Measurements from ENCODE around the gene RABEP1. TPM values are rescaled to one million over a fixed set of nuclear protein-coding genes. Genes with fewer than 3 reads are reported as not detected.
A peak's percentile ranks its signal among the peaks of the same experiment; 100 is the strongest.

Gene RABEP1
- total and polyA plus RNA-seq, 3 experiments from 2014 or later: 44.4 to 64.0 (median 60.9) TPM

DNA sequence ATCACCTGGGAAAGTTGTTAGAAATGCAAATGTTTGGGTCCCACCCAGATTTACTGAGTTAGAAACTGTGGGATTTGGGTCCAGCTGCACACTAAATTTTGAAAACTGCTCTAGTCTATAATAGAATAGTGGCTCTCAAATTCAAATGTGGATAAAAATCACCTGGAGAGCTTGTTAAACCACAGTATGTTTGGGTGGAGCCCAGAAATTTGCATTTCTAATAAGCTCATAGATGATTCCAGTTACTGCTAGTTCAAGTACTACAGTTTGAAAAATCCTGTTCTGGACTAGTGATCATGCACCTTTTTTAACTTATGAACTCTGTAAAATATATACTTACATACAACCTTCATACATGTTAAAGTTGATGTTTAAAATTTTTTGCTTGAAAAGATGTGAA, 27.8 kb downstream of the RABEP1 start:
- no peak for DNase-seq
- H3K9me3 ChIP-seq (ENCODE audit: low read length): no peaks in the 10 kb centered on the region
- Mint-ChIP-seq H3K4me3 (no peak overlapping the region), H3K27me3 (peaks cover 0 to 1% of the 10 kb centered on the region in 2 donors), H3K36me3 (peaks cover 0 to 44% (median 7%) of the 10 kb centered on the region in 3 donors), H3K4me1 (peaks cover 27 to 52% (median 46%) of the 10 kb centered on the region in 3 donors), H3K27ac (no peak overlapping the region), H3K9me3 (no peaks in the 10 kb centered on the region)
- CTCF ChIA-PET: interaction anchor here (1.1 kb wide), 1 partner anchor 17 kb away, joined by 3 read pairs; no protein-coding TSS in a partner anchor
- H3K27ac ChIP-seq (ENCODE audit: low read depth, low read length): no peak overlapping the region
- H3K4me1 ChIP-seq (ENCODE audit: insufficient read depth, low read length): no peaks in the 10 kb centered on the region
- H3K27me3 ChIP-seq (ENCODE audit: insufficient read depth, low read length, poor library complexity, severe bottlenecking): no peaks in the 10 kb centered on the region
- POLR2A ChIA-PET: no interaction called here
- H3K36me3 ChIP-seq (ENCODE audit: insufficient read depth, low read length): peaks cover 6% of the 10 kb centered on the region
- H3K4me3 ChIP-seq (ENCODE audit: low read length): no peak overlapping the region

DNA sequence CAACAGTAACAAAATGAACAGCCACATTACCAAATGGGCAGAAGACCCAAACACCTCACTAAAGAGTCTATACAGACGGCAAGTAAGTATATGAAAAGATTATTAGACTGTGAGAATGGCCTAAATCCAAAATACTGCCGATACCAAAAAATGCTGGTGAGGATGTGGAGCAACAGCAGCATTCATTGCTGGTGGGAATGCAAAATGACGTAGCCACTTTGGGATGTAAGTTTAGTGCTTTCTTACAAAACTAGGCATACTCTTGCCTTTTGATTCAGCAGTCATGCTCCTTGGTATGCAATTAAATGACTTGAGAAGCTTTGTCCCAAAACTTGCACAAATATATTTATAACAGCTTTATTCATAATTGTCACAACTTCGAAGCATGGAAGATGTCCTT, 43.8 kb downstream of the RABEP1 start:
- H3K27ac ChIP-seq (ENCODE audit: low read depth, low read length): no peak overlapping the region
- POLR2A ChIA-PET: no interaction called here
- Mint-ChIP-seq H3K4me3 (no peak overlapping the region), H3K27ac (peak overlapping the region in 4 of 8 donors; percentile 2 to 74 (median 14)), H3K9me3 (peaks cover 0 to 7% (median 1%) of the 10 kb centered on the region in 5 donors), H3K27me3 (no peaks in the 10 kb centered on the region), H3K36me3 (peaks cover 6 to 15% (median 6%) of the 10 kb centered on the region in 3 donors), H3K4me1 (peaks cover 35 to 59% (median 51%) of the 10 kb centered on the region in 3 donors)
- peaks cover 20% of the 10 kb centered on the region for H3K4me1 ChIP-seq (ENCODE audit: insufficient read depth, low read length)
- no peak for DNase-seq
- H3K36me3 ChIP-seq (ENCODE audit: insufficient read depth, low read length): no peaks in the 10 kb centered on the region
- H3K27me3 ChIP-seq (ENCODE audit: insufficient read depth, low read length, poor library complexity, severe bottlenecking): no peaks in the 10 kb centered on the region
- no peak overlapping the region for H3K4me3 ChIP-seq (ENCODE audit: low read length)
- CTCF ChIA-PET: no interaction called here
- no peaks in the 10 kb centered on the region for H3K9me3 ChIP-seq (ENCODE audit: low read length)

DNA sequence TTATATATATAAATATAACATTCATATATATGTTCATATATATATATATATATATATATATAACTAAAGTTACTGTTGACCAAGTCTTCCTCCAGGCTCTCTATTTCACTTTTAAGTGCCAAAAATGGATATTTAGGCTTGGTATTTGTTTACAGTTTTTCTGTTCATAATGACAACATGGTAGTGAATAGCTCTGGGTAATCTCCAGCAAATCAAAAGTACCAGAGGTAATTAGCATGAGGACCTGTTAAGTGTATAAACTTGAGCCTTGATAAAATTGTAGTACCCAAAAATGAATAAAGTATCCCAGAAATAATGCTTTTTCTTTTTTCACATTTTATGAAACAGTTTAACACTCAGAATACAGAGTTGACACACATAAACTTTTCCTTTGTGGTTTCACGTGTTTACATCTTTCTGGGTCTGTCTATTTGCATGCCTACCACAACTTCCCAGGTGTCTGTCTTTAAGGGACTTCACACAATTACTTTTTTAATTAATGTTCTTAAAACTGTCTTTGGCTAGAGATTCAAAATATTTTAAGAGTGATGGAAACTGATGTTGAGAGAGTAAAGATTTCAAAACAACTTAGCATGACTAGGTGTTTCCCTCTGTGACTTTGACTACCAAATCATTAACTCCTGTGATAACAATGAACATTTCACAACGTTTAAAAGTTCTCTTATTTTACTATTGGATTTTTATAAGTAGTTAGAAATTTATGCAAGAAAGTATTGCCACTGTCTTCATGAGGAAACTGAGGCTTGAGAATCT, 47.9 kb downstream of the RABEP1 start:
- Histone ChIP-seq H3K27ac (ENCODE audit: low read depth, low read length) (no peak overlapping the region), H3K4me3 (ENCODE audit: low read length) (no peak overlapping the region), H3K4me1 (ENCODE audit: insufficient read depth, low read length) (peaks cover 20% of the 10 kb centered on the region), H3K9me3 (ENCODE audit: low read length) (no peaks in the 10 kb centered on the region), H3K36me3 (ENCODE audit: insufficient read depth, low read length) (peaks cover 7% of the 10 kb centered on the region), H3K27me3 (ENCODE audit: insufficient read depth, low read length, poor library complexity, severe bottlenecking) (no peaks in the 10 kb centered on the region)
- ChIA-PET POLR2A (no interaction called here), CTCF (no interaction called here)
- H3K4me3 Mint-ChIP-seq: peak overlapping the region in 6 of 7 donors; percentile 0 to 59 (median 27)
- peaks cover 0 to 1% (median 0%) of the 10 kb centered on the region in 5 donors for H3K9me3 Mint-ChIP-seq
- H3K4me1 Mint-ChIP-seq: peaks cover 44 to 61% (median 57%) of the 10 kb centered on the region in 3 donors
- DNase-seq: peak in 2 of 5 donors; percentile 3 to 9
- peak overlapping the region in 7 of 8 donors; percentile 15 to 89 (median 51) for H3K27ac Mint-ChIP-seq
- peaks cover 0 to 31% (median 3%) of the 10 kb centered on the region in 3 donors for H3K36me3 Mint-ChIP-seq
- no peaks in the 10 kb centered on the region for H3K27me3 Mint-ChIP-seq

DNA sequence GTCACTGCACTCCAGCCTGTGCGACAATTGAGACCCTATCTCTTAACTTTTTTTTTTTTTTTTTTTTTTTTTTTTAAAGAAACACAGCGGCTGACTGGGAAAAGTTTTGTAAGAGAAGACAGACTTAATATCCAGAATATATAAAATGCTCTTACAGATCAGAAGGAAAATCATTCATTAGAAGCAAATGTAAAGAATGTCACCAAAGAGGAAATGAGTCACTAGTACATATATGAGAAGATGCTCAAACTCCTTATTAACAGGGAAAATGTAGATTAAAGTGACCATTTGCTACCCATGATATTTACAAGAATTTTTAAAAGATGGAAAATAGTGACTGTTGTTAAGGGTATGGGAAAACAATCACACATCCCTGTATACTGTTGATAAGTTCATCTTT, 48.9 kb downstream of the RABEP1 start:
- Mint-ChIP-seq H3K36me3 (peaks cover 0 to 38% (median 3%) of the 10 kb centered on the region in 3 donors), H3K27me3 (no peaks in the 10 kb centered on the region), H3K9me3 (peaks cover 0 to 1% (median 0%) of the 10 kb centered on the region in 5 donors), H3K4me1 (peaks cover 46 to 61% (median 60%) of the 10 kb centered on the region in 3 donors), H3K4me3 (no peak overlapping the region), H3K27ac (peak overlapping the region in 4 of 8 donors; percentile 21 to 73 (median 26))
- Histone ChIP-seq H3K4me3 (ENCODE audit: low read length) (no peak overlapping the region), H3K4me1 (ENCODE audit: insufficient read depth, low read length) (peaks cover 20% of the 10 kb centered on the region), H3K36me3 (ENCODE audit: insufficient read depth, low read length) (peaks cover 7% of the 10 kb centered on the region), H3K27ac (ENCODE audit: low read depth, low read length) (no peak overlapping the region), H3K27me3 (ENCODE audit: insufficient read depth, low read length, poor library complexity, severe bottlenecking) (no peaks in the 10 kb centered on the region), H3K9me3 (ENCODE audit: low read length) (no peaks in the 10 kb centered on the region)
- ChIA-PET POLR2A (no interaction called here), CTCF (no interaction called here)
- DNase-seq: no peak

DNA sequence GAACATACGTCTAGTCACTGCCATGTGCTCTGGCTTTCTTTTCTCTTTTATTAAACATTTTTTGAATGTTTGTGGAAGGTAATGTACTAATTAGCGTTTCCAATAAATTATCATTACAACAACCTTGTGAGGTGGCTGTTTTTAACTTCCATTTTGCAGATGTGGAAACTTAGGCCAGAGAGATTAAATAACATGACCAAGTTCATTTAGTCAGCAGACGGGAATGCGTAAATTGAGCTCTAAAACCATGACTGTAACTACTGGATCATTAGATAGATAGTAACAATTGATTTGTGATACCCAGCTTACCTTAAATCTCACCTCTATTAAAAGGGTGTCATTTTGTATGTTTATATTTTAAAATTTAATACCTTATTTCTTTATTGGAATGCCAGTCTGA, 49.4 kb downstream of the RABEP1 start:
- ChIA-PET POLR2A (no interaction called here), CTCF (interaction anchor here (0.6 to 1.2 kb wide), 2 partner anchors 18 to 108 kb away, joined by 3 read pairs; partner anchors contain the start of gene C1QBP)
- Histone ChIP-seq H3K4me3 (ENCODE audit: low read length) (no peak overlapping the region), H3K36me3 (ENCODE audit: insufficient read depth, low read length) (peaks cover 7% of the 10 kb centered on the region), H3K27ac (ENCODE audit: low read depth, low read length) (no peak overlapping the region), H3K9me3 (ENCODE audit: low read length) (no peaks in the 10 kb centered on the region), H3K4me1 (ENCODE audit: insufficient read depth, low read length) (peaks cover 20% of the 10 kb centered on the region), H3K27me3 (ENCODE audit: insufficient read depth, low read length, poor library complexity, severe bottlenecking) (no peaks in the 10 kb centered on the region)
- peaks cover 0 to under 1% (median 0%) of the 10 kb centered on the region in 5 donors for H3K9me3 Mint-ChIP-seq
- peaks cover 43 to 57% (median 55%) of the 10 kb centered on the region in 3 donors for H3K4me1 Mint-ChIP-seq
- H3K27ac Mint-ChIP-seq: peak overlapping the region in 1 of 8 donors; percentile 29
- no peak for DNase-seq
- H3K36me3 Mint-ChIP-seq: peaks cover 0 to 38% (median 3%) of the 10 kb centered on the region in 3 donors
- no peak overlapping the region for H3K4me3 Mint-ChIP-seq
- H3K27me3 Mint-ChIP-seq: no peaks in the 10 kb centered on the region

DNA sequence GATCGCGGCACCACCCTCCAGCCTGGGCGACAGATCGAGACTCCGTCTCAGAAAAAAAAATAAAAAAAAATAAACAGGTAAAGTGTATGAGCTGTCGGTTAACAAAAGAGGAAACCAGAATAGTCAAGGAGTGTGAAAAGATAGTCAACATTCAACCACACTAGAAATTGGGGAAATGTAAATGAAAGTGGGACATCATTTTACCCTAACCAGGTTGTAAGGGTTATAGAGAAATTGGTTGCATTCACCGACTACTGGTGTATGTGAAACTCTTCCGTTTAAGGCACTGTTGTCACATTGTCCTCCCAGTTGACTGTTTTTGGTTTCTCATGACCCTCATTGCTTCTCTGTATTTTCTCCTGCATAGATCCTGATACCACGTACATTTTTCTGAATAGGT, 62.8 kb downstream of the RABEP1 start:
- Mint-ChIP-seq H3K27me3 (no peaks in the 10 kb centered on the region), H3K36me3 (peaks cover 0 to 52% (median 14%) of the 10 kb centered on the region in 3 donors), H3K9me3 (no peaks in the 10 kb centered on the region), H3K27ac (peak overlapping the region in 7 of 8 donors; percentile 1 to 84 (median 58)), H3K4me1 (peaks cover 0 to 6% (median 2%) of the 10 kb centered on the region in 3 donors), H3K4me3 (no peak overlapping the region)
- CTCF ChIA-PET: no interaction called here
- no peak overlapping the region for H3K4me3 ChIP-seq (ENCODE audit: low read length)
- H3K36me3 ChIP-seq (ENCODE audit: insufficient read depth, low read length): peaks cover 15% of the 10 kb centered on the region
- no peak overlapping the region for H3K27ac ChIP-seq (ENCODE audit: low read depth, low read length)
- no peak for DNase-seq
- no peaks in the 10 kb centered on the region for H3K9me3 ChIP-seq (ENCODE audit: low read length)
- H3K4me1 ChIP-seq (ENCODE audit: insufficient read depth, low read length): no peaks in the 10 kb centered on the region
- POLR2A ChIA-PET: no interaction called here
- no peaks in the 10 kb centered on the region for H3K27me3 ChIP-seq (ENCODE audit: insufficient read depth, low read length, poor library complexity, severe bottlenecking)

DNA sequence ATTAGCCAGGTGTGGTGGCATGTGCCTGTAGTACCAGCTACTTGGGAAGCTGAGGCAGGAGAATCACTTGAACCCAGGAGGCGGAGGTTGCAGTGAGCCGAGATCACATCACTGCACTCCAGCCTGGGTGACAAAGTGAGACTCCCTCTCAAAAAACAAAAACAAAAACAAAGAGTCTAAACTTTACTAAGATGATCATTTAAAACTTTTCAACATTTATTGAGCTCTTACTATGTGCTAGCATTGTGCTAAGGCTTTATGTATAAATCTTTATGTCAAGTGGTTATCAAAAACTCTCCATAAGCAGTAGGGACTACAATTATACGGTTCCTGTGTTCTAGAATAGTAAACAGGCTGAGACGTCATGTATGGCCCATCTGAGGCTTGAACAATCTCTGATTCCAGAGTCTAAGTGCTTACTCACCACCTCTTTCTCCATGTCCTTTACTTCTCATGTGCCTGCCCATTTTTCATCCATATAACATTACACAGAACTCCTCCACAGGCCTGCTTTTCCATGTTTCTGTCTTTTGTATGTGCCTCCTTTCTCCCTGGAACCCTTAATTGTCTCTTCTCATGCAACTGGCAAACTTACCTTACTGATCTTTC, 70.7 kb downstream of the RABEP1 start:
- no peak for DNase-seq
- no peaks in the 10 kb centered on the region for H3K4me1 Mint-ChIP-seq
- H3K4me1 ChIP-seq (ENCODE audit: insufficient read depth, low read length): no peaks in the 10 kb centered on the region
- H3K4me3 ChIP-seq (ENCODE audit: low read length): no peak overlapping the region
- peaks cover 23% of the 10 kb centered on the region for H3K36me3 ChIP-seq (ENCODE audit: insufficient read depth, low read length)
- no peak overlapping the region for H3K27ac ChIP-seq (ENCODE audit: low read depth, low read length)
- H3K9me3 ChIP-seq (ENCODE audit: low read length): no peaks in the 10 kb centered on the region
- H3K4me3 Mint-ChIP-seq: no peak overlapping the region
- peaks cover 0 to 79% (median 22%) of the 10 kb centered on the region in 3 donors for H3K36me3 Mint-ChIP-seq
- peak overlapping the region in 6 of 8 donors; percentile 6 to 74 (median 23) for H3K27ac Mint-ChIP-seq
- no peaks in the 10 kb centered on the region for H3K27me3 ChIP-seq (ENCODE audit: insufficient read depth, low read length, poor library complexity, severe bottlenecking)
- H3K9me3 Mint-ChIP-seq: no peaks in the 10 kb centered on the region
- CTCF ChIA-PET: no interaction called here
- POLR2A ChIA-PET: no interaction called here
- no peaks in the 10 kb centered on the region for H3K27me3 Mint-ChIP-seq

DNA sequence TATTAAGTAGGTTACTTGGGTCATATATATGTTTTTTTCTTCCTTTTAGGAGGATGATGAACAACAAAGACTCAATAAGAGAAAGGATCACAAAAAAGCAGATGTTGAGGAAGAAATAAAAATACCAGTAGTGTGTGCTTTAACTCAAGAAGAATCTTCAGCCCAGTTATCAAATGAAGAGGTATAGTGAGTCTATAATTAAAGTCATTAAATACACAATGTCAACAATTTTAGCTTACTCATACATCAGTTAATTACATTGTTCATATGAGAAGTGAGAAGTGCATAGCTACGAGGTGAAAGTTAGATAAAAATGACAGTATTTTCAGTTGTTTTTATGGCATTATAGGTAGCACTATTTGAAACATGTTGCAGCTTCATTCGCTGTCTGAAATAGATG, 72.2 kb downstream of the RABEP1 start:
- H3K27ac ChIP-seq (ENCODE audit: low read depth, low read length): no peak overlapping the region
- Mint-ChIP-seq H3K4me3 (no peak overlapping the region), H3K27me3 (no peaks in the 10 kb centered on the region), H3K36me3 (peaks cover 0 to 82% (median 16%) of the 10 kb centered on the region in 3 donors), H3K4me1 (no peaks in the 10 kb centered on the region), H3K9me3 (no peaks in the 10 kb centered on the region), H3K27ac (peak overlapping the region in 3 of 8 donors; percentile 17 to 50 (median 46))
- H3K27me3 ChIP-seq (ENCODE audit: insufficient read depth, low read length, poor library complexity, severe bottlenecking): no peaks in the 10 kb centered on the region
- H3K4me3 ChIP-seq (ENCODE audit: low read length): no peak overlapping the region
- CTCF ChIA-PET: no interaction called here
- peaks cover 20% of the 10 kb centered on the region for H3K36me3 ChIP-seq (ENCODE audit: insufficient read depth, low read length)
- no peak for DNase-seq
- POLR2A ChIA-PET: no interaction called here
- no peaks in the 10 kb centered on the region for H3K4me1 ChIP-seq (ENCODE audit: insufficient read depth, low read length)
- H3K9me3 ChIP-seq (ENCODE audit: low read length): no peaks in the 10 kb centered on the region
